Measurements from ENCODE around the gene CCT5.
"Not testable (repeated sequence)": the region's sequence is repeated elsewhere in the genome, so short reads cannot be mapped to it uniquely, and the experiment has no call there.

Gene CCT5

DNA sequence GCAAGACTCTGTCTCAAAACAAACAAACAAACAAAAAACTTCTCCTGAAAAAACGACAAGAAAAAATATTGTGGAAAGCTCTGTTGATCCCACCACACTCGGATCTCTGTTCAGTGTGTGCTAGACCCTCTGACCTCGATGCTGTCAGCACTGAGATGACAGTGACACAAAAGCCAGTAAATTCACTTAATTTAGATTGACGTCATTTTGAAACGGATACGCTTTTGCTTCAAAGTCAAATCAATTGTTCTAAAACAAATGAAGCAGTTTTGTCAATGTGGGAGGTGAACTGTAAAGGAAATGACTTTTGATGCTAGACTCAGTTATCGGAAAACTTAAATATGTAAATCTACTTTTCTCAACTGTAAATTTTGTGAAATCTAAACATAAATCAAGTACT lies 26.6 kb downstream of the CCT5 start:
- DNase-seq (ENCODE audit: insufficient read length, low spot score) (no peak), FAIRE-seq (no peak)
- TF ChIP-seq POLR2A (IDR thresholded peaks at IDR 0.05; ENCODE audit: low read depth, low read length) = no peak

DNA sequence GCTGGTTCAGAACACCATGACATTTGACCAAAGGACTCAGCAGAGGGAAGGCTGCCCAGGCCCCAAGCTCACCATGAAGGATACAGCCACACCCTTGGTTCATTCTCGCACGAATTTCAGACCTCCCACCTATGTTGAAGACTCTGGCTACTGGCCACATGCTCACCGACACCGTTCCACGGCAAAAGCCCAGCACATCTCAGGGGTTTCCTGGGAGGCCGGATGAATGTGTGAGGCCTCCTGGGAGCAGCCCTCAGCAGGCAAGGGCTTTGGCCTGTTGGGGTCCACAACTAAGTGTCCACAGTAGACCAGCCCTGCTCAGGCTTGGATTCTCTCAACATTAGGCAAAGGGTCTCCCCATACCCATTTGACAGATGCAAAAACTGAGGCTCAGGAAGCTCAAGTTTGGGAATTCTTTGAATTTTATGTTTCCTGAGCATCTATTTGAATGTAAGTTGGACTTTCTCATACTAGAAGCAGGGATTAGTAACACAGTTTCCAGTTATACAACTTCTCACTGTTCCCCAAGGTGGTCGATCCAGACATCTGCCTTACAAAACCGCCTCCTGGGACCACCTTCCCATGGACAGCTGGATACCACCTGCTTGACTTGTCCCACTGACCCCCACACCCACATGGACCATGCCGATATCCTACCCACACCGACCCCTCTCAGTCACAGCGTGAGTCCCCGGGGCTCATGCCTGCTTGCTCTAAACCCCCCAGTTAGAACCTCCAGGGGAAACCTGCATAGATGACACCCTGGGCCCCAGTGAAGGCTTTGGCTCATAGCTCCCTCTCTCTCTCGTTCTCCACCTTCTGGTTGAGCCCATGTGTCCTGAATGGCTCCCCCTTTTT lies 27.9 kb downstream of the CCT5 start:
- no peak for TF ChIP-seq POLR2A (IDR thresholded peaks at IDR 0.05; ENCODE audit: low read depth, low read length)
- DNase-seq (ENCODE audit: insufficient read length, low spot score) (no peak), FAIRE-seq (no peak)

DNA sequence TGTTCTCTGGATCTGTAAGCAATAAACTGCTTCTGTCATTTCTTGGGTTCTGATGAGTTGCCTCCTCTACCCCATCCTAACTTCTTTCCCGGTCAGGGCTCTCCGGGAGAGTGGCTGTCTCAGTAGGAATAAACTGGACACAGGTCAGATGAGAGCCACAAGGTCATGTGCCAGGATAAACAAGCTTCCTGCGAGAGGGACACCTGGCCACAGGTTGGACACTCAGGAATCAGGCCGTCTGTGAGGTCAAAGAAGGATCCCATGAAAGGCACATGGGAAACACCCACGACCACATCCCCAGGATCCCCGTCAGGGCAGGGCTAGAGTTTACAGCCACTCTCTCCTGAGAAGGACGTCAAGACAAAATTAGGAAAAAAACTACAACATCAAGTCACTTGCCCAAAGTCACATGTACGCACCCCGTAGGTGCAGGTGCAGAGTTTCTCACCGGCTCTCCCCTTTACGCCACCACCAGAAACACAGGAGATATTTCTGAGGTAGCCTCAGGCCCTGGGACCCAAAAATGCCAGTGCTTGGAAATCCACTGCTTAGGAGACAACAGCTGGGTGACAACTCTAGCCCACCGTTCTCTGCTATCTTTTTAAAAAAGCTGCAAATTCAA lies 28.7 kb downstream of the CCT5 start:
- no peak for FAIRE-seq
- TF ChIP-seq POLR2A (IDR thresholded peaks at IDR 0.05; ENCODE audit: low read depth, low read length) = no peak
- no peak for DNase-seq (ENCODE audit: insufficient read length, low spot score)

DNA sequence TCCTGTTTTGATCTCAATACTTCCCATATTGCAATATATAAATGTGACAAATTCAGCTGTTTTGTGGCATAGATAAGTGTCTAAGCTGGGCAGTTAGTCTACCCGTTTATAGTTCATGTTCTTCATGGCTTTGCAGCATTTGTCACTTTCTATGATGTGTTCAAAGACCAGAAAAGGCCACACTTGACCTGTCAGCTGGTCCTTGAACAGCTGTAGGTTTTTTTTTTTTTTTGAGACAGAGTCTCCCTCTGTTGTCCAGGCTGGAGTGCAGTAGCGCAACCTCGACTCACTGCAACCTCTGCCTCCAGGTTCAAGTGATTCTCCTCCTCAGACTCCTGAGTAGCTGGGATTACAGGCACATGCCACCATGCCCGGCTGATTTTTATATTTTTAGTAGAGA lies 29.2 kb downstream of the CCT5 start:
- FAIRE-seq (no peak), DNase-seq (ENCODE audit: insufficient read length, low spot score) (no peak)
- TF ChIP-seq POLR2A (IDR thresholded peaks at IDR 0.05; ENCODE audit: low read depth, low read length) = no peak

DNA sequence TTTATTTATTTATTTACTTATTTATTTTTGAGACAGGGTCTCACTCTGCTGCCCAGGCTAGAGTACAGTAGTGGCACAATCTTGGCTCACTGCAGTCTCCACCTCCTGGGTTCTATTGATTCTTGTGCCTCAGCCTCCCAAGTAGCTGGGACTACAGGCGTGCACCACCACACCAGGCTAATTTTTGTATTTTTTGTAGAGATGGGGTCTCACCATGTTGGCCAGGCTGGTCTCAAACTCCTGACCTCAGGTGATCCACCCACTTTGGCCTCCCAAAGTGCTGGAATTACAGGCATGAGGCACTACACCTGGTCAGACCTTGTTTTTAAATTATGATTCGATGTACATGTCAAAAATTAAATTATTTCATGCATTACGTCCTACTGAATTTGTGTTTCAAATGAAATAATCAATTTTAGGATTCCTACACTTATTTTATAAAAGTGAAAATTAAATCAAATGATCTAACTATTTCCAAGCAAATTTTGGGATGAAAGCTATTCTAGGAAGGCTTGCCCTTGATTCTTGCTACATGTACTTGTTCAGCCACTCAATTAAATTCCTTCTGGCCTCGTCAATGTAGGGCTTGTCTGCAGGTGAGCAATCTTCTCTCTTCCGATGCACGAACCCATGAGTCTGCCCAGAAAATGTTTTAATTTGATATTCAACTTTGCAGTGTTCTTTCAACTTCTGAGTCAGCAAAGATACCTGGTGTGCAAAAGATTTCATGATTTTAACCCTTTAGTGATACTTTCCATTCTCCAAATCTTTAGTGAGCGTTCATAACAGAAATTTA lies 30.0 kb downstream of the CCT5 start:
- TF ChIP-seq POLR2A (IDR thresholded peaks at IDR 0.05; ENCODE audit: low read depth, low read length) = no peak
- FAIRE-seq (no peak), DNase-seq (ENCODE audit: insufficient read length, low spot score) (no peak)

DNA sequence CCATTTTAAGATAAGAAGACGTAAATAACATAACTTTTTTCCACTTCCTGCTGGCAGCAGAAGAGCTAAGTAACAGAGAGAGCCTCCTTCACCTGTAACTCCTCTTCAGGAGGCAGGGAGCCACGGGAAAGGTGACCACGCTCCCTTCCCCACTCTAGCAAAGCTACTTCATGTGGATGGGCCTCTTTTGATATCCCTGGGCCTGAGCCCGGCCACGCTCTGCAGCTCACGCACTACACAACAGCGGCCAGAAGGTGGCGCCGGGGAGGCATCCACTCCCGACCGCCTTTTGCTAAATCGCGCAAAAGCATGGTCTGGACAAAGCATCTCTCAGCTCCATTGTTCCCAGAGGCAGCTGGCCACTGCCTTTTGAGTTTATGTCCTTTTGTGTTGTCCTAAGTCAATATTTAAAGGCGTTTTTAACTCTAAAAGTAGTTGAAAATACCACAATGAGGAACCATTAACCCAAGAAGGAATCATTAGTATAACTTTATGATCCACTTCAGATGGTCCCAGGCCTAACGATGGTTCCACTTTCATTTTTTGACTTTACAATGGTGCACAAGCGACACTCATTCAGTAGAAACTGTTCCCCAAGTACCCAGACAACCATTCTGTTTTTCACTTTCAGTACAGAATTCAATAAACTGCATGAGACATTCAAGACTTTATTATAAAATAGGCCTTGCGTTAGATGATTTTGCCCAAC lies 34.0 kb downstream of the CCT5 start:
- no peak for FAIRE-seq
- DNase-seq (ENCODE audit: insufficient read length, low spot score) = peak; percentile 80
- no peak for TF ChIP-seq POLR2A (IDR thresholded peaks at IDR 0.05; ENCODE audit: low read depth, low read length)

DNA sequence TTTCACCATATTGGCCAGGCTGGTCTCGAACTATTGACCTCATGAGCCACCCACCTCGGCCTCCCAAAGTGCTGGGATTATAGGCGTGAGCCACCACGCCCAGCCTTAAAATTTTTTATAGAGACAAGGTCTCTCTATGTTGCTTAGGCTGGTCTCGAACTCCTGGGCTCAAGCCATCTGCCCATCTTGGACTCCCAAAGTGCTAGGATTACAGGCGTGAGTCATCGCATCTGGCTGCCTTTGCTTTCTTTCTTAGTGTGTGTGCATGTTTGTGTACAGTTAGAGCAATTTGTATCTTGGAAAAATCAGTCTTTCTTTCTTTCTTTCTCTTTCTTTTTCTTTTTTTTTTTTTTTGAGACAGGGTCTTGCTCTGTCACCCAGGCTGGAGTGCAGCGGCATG lies 35.3 kb downstream of the CCT5 start:
- DNase-seq (ENCODE audit: insufficient read length, low spot score) = not testable (repeated sequence)

DNA sequence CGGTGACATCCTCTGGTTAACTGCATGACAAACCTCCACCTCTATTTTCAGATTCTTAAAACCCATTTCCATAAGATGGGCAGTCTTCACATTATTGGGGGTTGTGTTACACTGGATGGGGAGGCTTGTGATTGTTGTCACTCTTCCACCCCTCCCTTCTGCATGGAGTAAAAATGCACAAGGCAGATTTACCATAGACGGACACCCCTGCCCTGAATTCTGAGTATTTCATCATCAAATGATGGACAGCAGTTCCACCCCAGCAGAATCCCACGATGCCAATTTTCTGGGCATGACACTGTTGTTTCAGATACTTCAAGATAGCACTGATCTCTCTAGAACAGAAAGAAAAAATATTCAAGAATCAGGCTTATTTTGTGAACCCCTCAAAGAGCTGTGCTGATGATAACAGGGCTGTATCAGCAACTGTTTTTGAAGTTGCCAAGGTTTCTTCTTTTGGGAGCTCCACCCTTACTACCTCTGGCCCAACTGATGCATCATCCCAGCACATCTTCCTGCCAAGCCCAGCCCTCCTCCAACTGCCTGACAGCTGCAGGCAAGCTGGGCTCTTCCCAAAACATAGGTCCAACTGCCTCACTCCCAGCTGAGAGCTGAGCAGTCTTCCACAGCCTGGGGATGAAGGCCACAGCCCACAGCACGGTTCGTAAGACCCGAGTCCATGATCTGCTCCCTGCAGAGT lies 36.2 kb downstream of the CCT5 start:
- no peak for TF ChIP-seq POLR2A (IDR thresholded peaks at IDR 0.05; ENCODE audit: low read depth, low read length)
- DNase-seq (ENCODE audit: insufficient read length, low spot score) = no peak
- FAIRE-seq = no peak

More for the DNA sequence above, 35.3 kb downstream of the CCT5 start:
- peak; percentile 30 for FAIRE-seq

DNA sequence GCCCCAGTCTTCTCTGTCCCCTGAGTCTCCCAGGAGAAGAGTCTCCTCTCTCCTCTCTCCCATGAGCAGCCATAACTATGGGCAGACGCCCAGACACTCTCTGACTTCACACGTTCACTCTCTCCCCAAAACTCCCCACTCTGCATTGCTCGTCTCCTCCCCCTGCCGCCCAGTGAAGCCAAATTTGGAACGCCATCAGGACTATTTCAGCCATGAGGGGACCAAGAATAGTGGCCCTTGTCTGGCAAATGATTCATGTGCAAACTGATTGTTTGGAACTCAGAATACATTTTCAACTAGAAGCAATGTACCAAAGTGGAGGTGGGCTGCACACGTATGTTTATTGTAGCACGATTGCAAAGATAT lies 36.8 kb downstream of the CCT5 start:
- DNase-seq (ENCODE audit: insufficient read length, low spot score) (no peak), FAIRE-seq (no peak)
- no peak for TF ChIP-seq POLR2A (IDR thresholded peaks at IDR 0.05; ENCODE audit: low read depth, low read length)

DNA sequence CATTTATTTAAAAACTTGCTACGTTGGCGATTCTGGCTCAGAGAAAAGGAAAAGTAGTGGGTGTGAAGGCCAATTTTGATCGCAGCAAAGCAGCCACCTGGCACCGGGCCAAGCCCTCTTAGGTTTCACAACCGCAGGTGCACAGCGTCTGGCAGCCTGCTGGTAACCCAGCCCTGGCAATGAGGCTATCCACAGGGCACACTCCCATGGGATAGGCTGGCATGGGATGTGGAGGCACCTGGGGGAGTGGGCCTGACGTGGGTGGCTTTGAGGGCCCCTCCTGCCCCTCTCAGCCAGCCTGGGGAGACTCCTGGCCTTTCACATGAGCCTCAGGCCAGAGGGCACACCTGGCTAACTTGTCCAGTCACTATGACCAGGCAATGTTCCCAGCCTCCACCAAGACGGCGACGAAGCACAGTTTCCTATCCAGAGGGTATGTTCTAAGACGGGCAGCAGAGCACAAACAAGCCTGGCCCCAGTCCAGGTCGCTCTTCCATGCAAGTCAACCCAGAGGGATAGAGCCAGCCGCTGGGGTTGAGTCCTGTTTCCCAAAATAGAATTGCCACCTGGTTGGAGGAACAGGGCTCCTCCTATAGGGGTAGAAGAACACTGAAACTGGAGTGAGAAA lies 38.6 kb downstream of the CCT5 start:
- DNase-seq (ENCODE audit: insufficient read length, low spot score) (no peak), FAIRE-seq (no peak)
- no peak for TF ChIP-seq POLR2A (IDR thresholded peaks at IDR 0.05; ENCODE audit: low read depth, low read length)

DNA sequence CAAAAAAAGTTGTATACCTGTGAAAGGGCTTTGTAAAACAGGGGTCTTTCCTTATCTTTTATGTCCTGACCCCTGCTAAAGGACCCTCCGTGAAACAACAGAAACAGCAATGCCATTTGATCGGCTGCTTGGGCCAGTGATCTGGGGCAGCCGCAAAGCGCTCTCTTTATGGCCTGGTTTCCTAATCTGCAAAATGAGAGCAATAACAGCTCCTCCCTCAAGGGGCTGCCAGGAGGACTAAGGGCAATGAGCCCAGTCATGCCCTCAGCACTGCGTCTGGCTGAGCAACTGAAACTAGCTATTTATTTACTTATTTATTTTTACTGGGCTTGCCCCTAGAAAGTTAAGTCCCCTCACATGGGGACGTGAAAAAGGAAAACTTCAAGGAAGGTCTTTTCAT lies 39.3 kb downstream of the CCT5 start:
- TF ChIP-seq POLR2A (IDR thresholded peaks at IDR 0.05; ENCODE audit: low read depth, low read length) = no peak
- FAIRE-seq (no peak), DNase-seq (ENCODE audit: insufficient read length, low spot score) (no peak)

DNA sequence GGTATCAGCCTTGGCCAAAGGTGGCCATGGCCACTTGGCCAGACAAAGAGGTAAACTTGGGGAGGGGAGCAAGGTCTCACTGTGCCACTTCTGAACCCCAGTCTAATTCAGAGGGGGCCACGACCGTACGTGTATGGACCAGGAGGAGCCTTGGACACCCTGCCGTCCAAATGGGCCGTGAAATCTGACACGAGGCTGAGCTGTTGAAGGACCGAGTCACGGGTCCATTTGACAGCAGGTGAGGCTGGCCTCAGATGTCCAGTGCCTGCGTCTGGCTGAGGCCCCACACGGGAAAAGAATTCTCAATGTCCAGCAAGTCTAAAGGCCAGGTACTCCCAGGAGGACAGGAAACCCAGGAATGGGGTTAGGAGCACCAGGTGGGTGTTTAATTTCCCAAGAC lies 39.9 kb downstream of the CCT5 start:
- no peak for TF ChIP-seq POLR2A (IDR thresholded peaks at IDR 0.05; ENCODE audit: low read depth, low read length)
- DNase-seq (ENCODE audit: insufficient read length, low spot score) (no peak), FAIRE-seq (no peak)

DNA sequence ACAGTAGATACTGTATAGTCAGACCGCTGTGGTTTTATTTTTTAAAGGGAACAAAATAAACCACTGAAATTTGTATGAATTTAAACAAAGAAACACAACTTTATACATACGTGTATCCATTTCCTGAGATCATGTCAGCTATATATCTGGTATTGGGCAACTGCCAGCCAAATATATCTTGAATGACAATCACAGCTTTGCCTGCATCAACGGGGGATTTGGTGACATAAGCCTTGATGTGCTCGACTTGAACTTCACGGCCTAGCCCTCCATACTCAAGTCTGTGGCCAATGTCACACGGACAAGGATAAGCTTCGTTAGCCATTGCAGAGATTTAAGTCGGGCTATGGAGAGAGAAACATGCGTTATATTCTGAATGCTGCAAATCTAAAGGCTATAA lies 40.4 kb downstream of the CCT5 start:
- DNase-seq (ENCODE audit: insufficient read length, low spot score) (no peak), FAIRE-seq (no peak)
- no peak for TF ChIP-seq POLR2A (IDR thresholded peaks at IDR 0.05; ENCODE audit: low read depth, low read length)

All from H54 (cell line).